H9 (cell line): Measurements from ENCODE around the gene GPC4. TPM values are rescaled to one million over a fixed set of nuclear protein-coding genes. Genes with fewer than 3 reads are reported as not detected.

ENCODE experiments used
- DNase-seq: peaks from one replicate; pipeline ENCODE4 v3.0.0-alpha.2; 2017
- H2AFZ ChIP-seq: one replicate; pipeline ENCODE4 v1.6.1; 2013; ENCODE audit warnings: mild to moderate bottlenecking, low read length, control low read depth, moderate library complexity
- H2AK5ac ChIP-seq: 2 replicates; pipeline ENCODE4 v1.6.1; 2013; ENCODE audit warnings: low read length, control low read depth, mixed read lengths; ENCODE audit not compliant: insufficient read length
- H2BK120ac ChIP-seq: one replicate; pipeline ENCODE4 v1.6.1; 2013; ENCODE audit warnings: low read depth, mild to moderate bottlenecking, low read length, control low read depth, inconsistent platforms; ENCODE audit not compliant: poor library complexity, severe bottlenecking
- H2BK12ac ChIP-seq: 2 replicates; pipeline ENCODE4 v1.6.1; 2013; ENCODE audit warnings: low read length, control low read depth, mixed read lengths, low read depth; ENCODE audit not compliant: insufficient read length
- H2BK15ac ChIP-seq: 2 replicates; pipeline ENCODE4 v1.6.1; 2013; ENCODE audit warnings: low read depth, low read length, control low read depth
- H2BK20ac ChIP-seq: one replicate; pipeline ENCODE4 v1.6.1; 2013; ENCODE audit warnings: low read depth, mild to moderate bottlenecking, low read length, control low read depth, inconsistent platforms; ENCODE audit not compliant: poor library complexity, severe bottlenecking
- H2BK5ac ChIP-seq: 2 replicates; pipeline ENCODE4 v1.6.1; 2013; ENCODE audit warnings: low read length, control low read depth, mixed read lengths; ENCODE audit not compliant: insufficient read length
- H3K14ac ChIP-seq: 2 replicates; pipeline ENCODE4 v1.6.1; 2013; ENCODE audit warnings: low read length, control low read depth; ENCODE audit not compliant: insufficient read depth
- H3K18ac ChIP-seq: 2 replicates; pipeline ENCODE4 v1.6.1; 2013; ENCODE audit warnings: low read depth, mild to moderate bottlenecking, mixed read lengths, low read length, control low read depth; ENCODE audit not compliant: insufficient read length
- H3K23ac ChIP-seq: 2 replicates; pipeline ENCODE4 v1.6.1; 2013; ENCODE audit warnings: low read length, control low read depth, mixed read lengths, low read depth; ENCODE audit not compliant: insufficient read length
- H3K23me2 ChIP-seq: 2 replicates; pipeline ENCODE4 v1.6.1; 2013; ENCODE audit warnings: low read depth, mild to moderate bottlenecking, mixed read lengths, low read length, control low read depth; ENCODE audit not compliant: insufficient read length, poor library complexity, severe bottlenecking
- H3K27ac ChIP-seq: 2 replicates; pipeline ENCODE4 v1.5.1; 2013; ENCODE audit warnings: low read length, control low read depth, mixed read lengths, low read depth; ENCODE audit not compliant: insufficient read length
- H3K27me3 ChIP-seq: 2 replicates; pipeline ENCODE4 v1.6.1; 2013; ENCODE audit warnings: low read length, control low read depth, inconsistent platforms; ENCODE audit not compliant: insufficient read depth
- H3K4ac ChIP-seq: 2 replicates; pipeline ENCODE4 v1.6.1; 2013; ENCODE audit warnings: low read depth, mild to moderate bottlenecking, control low read depth, inconsistent platforms, low read length, moderate library complexity
- H3K4me1 ChIP-seq: 2 replicates; pipeline ENCODE4 v1.6.1; 2013; ENCODE audit warnings: low read length, control low read depth, inconsistent platforms; ENCODE audit not compliant: insufficient read depth
- H3K4me2 ChIP-seq: 2 replicates; pipeline ENCODE4 v1.6.1; 2013; ENCODE audit warnings: low read length, control low read depth, mixed read lengths; ENCODE audit not compliant: insufficient read length, insufficient read depth
- H3K56ac ChIP-seq: 2 replicates; pipeline ENCODE4 v1.6.1; 2013; ENCODE audit warnings: low read depth, mild to moderate bottlenecking, mixed read lengths, low read length, control low read depth; ENCODE audit not compliant: insufficient read length
- H3K79me1 ChIP-seq: 2 replicates; pipeline ENCODE4 v1.6.1; 2013; ENCODE audit warnings: low read depth, mild to moderate bottlenecking, moderate library complexity, low read length, control low read depth, inconsistent platforms; ENCODE audit not compliant: insufficient read depth, poor library complexity, severe bottlenecking
- H3K79me2 ChIP-seq: 2 replicates; pipeline ENCODE4 v1.6.1; 2013; ENCODE audit warnings: low read length, control low read depth, inconsistent platforms; ENCODE audit not compliant: insufficient read depth
- H3K9ac ChIP-seq: 2 replicates; pipeline ENCODE4 v1.6.1; 2013; ENCODE audit warnings: low read length, control low read depth, mixed read lengths; ENCODE audit not compliant: insufficient read length; ENCODE audit errors: extremely low read depth
- H3K9me3 ChIP-seq: one replicate; pipeline ENCODE4 v1.6.1; 2013; ENCODE audit warnings: low read depth, low read length, inconsistent platforms; ENCODE audit not compliant: control insufficient read depth
- H3T11ph ChIP-seq: one replicate; pipeline ENCODE4 v1.6.1; 2013; ENCODE audit warnings: mild to moderate bottlenecking, low read length, control low read depth, inconsistent platforms
- H4K20me1 ChIP-seq: one replicate; pipeline ENCODE4 v1.6.1; 2013; ENCODE audit not compliant: control insufficient read depth, insufficient read length, insufficient read depth
- H4K5ac ChIP-seq: 2 replicates; pipeline ENCODE4 v1.6.1; 2013; ENCODE audit warnings: low read depth, mild to moderate bottlenecking, mixed read lengths, low read length, control low read depth; ENCODE audit not compliant: insufficient read length
- H4K8ac ChIP-seq: replicated peaks from 2 replicates; pipeline ENCODE4 v1.6.1; 2013; ENCODE audit warnings: low read length, control low read depth, mixed read lengths, low read depth; ENCODE audit not compliant: insufficient read length
- H4K91ac ChIP-seq: 2 replicates; pipeline ENCODE4 v1.6.1; 2013; ENCODE audit warnings: low read depth, mild to moderate bottlenecking, moderate library complexity, mixed read lengths, low read length, control low read depth; ENCODE audit not compliant: insufficient read length
- H3K27ac Mint-ChIP-seq, 3 experiments: 2 replicates in 2 of 3; 3 replicates in 1 of 3; pipeline ENCODE4 v1.8.0; 2020 to 2021; ENCODE audit warnings: mixed read lengths in 3 of 3, mild to moderate bottlenecking in 1 of 3, moderate library complexity in 1 of 3
- H3K27me3 Mint-ChIP-seq: 2 replicates; pipeline ENCODE4 v1.8.0; 2021; ENCODE audit warnings: low read depth, mild to moderate bottlenecking, moderate library complexity, mixed read lengths
- H3K36me3 Mint-ChIP-seq, 3 experiments: 2 replicates in 2 of 3; 3 replicates in 1 of 3; pipeline ENCODE4 v1.8.0; 2020 to 2021; ENCODE audit warnings: low read depth in 3 of 3, mixed read lengths in 3 of 3; ENCODE audit not compliant: insufficient read depth in 1 of 3
- H3K4me1 Mint-ChIP-seq, 2 experiments: 2 replicates each; pipeline ENCODE4 v1.8.0; 2020; ENCODE audit warnings: mixed read lengths in 2 of 2
- H3K4me3 Mint-ChIP-seq, 2 experiments: 2 replicates in 1 of 2; 3 replicates in 1 of 2; pipeline ENCODE4 v1.8.0; 2020 to 2021; ENCODE audit warnings: mild to moderate bottlenecking in 2 of 2, mixed read lengths in 2 of 2, moderate library complexity in 1 of 2
- H3K9me3 Mint-ChIP-seq, 2 experiments: 2 replicates in 1 of 2; 3 replicates in 1 of 2; pipeline ENCODE4 v1.8.0; 2020; ENCODE audit warnings: mild to moderate bottlenecking in 2 of 2, mixed read lengths in 2 of 2, moderate library complexity in 1 of 2
- CTCF ChIP-seq: fragments of 200-600 bp; sonication (generic); conservative IDR thresholded peaks from 3 replicates; pipeline ENCODE4 v1.8.0; 2021; ENCODE audit warnings: antibody characterized with exemption, mild to moderate bottlenecking
- WGBS: extraction: QIAGEN DNeasy Blood & Tissue Kit; methylation state at CpG from one replicate; pipeline ENCODE4 v1.1.7; 2013; ENCODE audit warnings: missing lambda C conversion rate, low lambda C conversion rate, mixed read lengths; ENCODE audit not compliant: insufficient read length; ENCODE audit errors: extremely low coverage; 5-methylcytosine and 5-hydroxymethylcytosine counted together
- total RNA-seq: library from RNA; stranded (reverse); gene quantifications from 2 replicates; pipeline ENCODE4 v1.2.1, GENCODE V29; 2021

The GPC4 gene
- total RNA-seq, 1 experiment from 2014 or later, result 416 TPM

- Histone ChIP-seq H4K91ac (no peak overlapping the region), H2BK15ac (no peak overlapping the region), H3K56ac (no peak overlapping the region), H3K4me1 (peaks cover 12% of the 10 kb centered on the region; the same call in 1 of the 2 replicates), H3K23ac (no peak overlapping the region), H3K4me2 (no peak overlapping the region), H3T11ph (no peak overlapping the region), H3K14ac (no peak overlapping the region), H3K4ac (no peak overlapping the region), H3K27me3 (no peaks in the 10 kb centered on the region), H3K9me3 (no peaks in the 10 kb centered on the region), H3K79me1 (no peaks in the 10 kb centered on the region), H3K9ac (no peak overlapping the region), H4K8ac (no peak overlapping the region), H3K18ac (no peak overlapping the region), H2BK120ac (no peak overlapping the region), H2BK20ac (no peak overlapping the region), H3K79me2 (peaks cover 3% of the 10 kb centered on the region; the same call in 1 of the 2 replicates), H2AFZ (no peak overlapping the region), H3K23me2 (peaks cover 16% of the 10 kb centered on the region), H4K20me1 (no peaks in the 10 kb centered on the region), H2AK5ac (no peak overlapping the region), H2BK5ac (no peak overlapping the region), H2BK12ac (no peak overlapping the region), H4K5ac (no peak overlapping the region), H3K27ac (no peak overlapping the region)
- Mint-ChIP-seq H3K36me3 (peaks cover 0 to 3% (median 0%) of the 10 kb centered on the region in 3 experiments; a peak in 2 of 7 replicates), H3K27ac (peak overlapping the region in 1 of 3 experiments; percentile 29; a peak in 1 of 7 replicates), H3K4me1 (peaks cover 38 to 49% of the 10 kb centered on the region in 2 experiments), H3K27me3 (peaks cover 5% of the 10 kb centered on the region), H3K4me3 (no peak overlapping the region), H3K9me3 (no peaks in the 10 kb centered on the region; a peak in 3 of 5 replicates)
- no peak for DNase-seq
- no peak for TF ChIP-seq CTCF
- no CpG with 5 or more reads among the region's 2 CpGs for WGBS
Observed at GRCh38 chrX:133419911-133420310, 4.6 kb upstream of the GPC4 start.
